ENCODE results near the gene MSANTD1.

MSANTD1 gene

DNA sequence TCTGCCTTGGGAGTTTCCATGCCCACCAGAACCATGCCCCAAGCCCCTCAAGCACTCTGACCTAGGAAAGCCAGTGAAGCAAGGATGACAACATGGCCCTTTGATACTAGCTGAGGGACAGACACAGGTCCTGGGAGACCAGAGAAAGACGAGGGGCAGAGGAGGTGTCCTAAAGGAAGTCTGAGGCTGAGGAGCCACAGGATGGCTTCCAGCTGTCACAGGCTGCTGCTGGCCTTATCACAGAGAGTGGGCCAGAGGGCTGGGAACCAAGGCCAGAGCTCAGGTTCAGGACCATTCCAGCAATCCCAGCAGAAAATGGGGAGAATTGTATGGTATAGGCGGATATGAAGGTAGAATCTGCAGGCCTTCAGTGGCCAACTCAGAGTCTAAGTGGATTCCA, 31.7 kb upstream of the MSANTD1 start:
- DNase-seq, result no peak

GRCh38 chr4:3217771-3218170, 31.2 kb upstream of the MSANTD1 start:
- no peak for DNase-seq

- DNase-seq, result no peak
These were observed 29.9 kb upstream of the MSANTD1 start for GRCh38 chr4:3218824-3219760.

DNA sequence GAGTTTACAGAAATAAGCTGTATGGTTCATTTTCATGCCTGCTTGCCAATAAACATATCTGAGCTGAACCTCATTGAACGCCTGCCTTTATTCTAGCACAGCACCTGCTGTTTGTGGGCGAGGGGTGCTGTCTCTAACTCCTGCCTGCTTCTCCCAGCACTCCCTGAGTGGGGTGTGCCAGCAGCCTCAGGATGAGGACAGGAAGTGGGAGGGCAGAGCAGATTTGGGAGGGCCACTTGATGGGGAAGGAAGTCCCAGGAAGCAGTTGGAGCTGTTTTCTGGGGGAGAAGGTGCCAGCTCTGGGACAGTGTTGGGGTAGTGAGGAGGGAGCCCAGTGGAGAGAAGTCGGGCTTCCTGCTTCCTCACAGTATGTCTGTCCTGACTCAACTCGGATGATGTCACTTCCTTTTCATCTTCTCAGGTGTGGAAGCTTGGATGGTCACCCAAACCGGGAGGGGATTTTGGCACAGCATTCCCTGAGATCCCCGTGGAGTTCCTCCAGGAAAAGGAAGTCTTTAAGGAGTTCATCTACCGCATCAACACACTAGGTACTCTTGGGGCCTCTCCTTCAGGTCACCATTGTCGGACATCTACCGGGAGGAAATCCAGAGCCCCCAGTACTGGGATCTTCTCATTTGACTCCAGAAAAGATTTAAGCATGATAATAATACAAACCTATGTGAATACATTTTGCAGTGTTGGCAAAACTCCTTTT, 29.0 kb upstream of the MSANTD1 start:
- DNase-seq, result no peak

DNA sequence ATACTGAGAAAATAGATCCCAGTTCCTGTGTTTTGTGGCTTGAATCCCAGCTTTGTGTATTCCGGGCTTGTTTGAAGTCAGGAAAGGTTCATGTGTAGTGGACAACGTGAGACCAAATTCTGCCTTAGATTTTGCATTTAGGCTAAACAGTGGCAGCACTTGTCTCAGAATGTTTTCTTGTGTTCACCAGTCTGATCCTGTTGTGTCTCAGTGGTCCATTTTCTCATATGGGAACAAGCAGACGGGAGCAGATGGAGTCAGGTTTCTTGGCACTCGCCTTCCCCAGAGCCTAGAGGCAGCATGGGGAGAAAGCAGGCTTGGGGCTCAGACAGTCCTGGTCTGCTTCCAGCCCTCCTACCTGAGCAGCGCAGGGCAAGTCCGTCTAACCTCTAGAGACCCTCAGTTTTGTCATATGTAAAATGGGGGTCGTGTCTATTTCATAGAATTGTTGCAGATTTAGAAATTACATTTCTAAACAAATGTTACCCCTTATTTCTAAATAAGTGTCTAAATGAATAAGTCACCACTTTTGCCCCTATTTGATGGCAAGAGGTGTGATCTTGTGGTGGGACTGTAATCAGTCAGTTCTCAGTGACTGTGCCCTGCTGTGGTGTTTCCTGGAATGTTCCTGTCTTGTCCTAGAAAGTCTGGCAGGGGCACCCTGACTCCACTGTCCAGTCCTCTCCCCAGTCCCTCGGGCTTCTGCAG, 28.3 kb upstream of the MSANTD1 start:
- DNase-seq, result no peak

DNA sequence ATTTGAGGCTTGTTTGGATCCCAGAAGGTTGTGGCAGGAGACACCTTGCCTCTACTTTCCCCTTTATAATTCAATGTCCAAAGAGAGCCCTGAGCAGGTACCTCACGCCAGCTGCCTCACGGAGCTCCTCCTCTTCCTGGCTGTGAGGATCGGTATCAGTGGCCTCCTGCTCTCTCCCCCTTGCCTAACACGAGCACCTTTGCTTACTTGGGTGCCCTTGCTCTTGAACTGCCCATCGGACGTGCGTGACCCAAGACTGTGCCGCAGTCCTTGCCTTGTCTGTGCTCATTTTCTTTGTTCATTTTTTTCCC, 27.8 kb upstream of the MSANTD1 start:
- no peak for DNase-seq

DNA sequence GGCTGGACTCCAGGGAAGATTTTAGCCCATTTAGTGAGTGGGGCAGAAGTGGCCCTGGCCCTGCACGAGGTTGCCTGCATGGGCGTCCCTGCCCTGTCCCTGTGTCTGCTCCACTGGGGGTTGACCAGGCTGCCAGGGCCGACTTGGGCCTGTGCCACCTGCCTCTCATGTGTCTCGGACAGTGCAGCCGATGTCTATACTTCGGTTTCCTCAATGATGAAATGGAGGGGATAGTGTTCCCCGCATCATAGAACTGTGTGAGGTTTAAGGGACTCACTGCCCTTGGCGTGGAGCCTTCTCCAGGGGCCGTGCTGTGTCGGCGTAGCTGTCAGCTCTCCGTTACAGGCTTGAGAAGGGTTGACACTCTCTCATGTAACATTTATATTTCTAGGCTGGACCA, 27.0 kb upstream of the MSANTD1 start:
- no peak for DNase-seq

DNA sequence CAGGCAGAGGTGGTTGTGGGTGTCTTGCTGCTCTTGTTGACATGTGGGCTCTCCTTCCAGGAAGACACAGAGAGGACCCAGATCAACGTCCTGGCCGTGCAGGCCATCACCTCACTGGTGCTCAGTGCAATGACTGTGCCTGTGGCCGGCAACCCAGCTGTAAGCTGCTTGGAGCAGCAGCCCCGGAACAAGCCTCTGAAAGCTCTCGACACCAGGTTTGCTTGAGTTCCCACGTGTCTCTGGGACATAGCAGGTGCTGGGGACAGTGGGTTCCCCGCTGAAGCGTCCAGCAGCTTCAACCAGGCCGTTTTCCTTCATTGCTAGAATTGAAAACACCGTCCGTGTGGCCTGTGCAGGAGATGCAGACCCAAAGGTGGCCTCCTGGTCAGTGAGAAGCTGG, 25.6 kb upstream of the MSANTD1 start:
- no peak for DNase-seq

DNA sequence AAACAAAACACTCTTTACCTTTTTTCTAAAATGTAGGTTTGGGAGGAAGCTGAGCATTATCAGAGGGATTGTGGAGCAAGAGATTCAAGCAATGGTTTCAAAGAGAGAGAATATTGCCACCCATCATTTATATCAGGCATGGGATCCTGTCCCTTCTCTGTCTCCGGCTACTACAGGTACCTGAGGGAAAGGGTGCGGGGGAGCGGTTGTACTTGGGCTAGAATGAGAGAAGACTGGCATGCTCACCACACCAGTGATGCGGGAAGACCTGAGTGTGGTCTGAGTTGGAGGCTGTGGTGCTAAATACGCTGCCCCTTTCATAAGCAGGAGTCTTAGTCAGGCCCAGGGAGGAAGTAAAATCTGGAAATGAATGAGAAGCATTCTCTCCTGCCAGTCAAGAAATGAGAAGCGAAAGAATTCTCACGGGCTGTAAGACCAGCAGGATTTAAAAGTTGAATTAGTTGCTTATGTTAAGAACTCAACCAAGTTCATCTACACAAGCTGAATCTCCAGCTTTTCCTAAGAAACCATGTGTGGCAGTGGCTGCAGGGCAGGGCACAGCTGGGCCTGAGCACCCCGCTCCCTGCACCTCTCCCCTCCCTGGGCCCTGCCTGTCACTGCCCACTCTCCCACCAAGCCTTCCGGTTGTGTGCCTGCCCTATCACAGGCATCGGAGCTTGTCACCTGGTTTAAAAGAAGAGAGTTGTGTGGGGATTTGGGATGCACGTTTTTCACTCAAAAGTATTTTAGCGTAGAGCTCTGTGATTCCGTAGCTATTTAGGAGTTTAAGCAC, 24.8 kb upstream of the MSANTD1 start:
- no peak for DNase-seq

- DNase-seq, result no peak
These were observed 23.7 kb upstream of the MSANTD1 start for GRCh38 chr4:3225071-3225850.

- no peak for DNase-seq
These were observed 23.0 kb upstream of the MSANTD1 start for GRCh38 chr4:3225936-3226335.

- DNase-seq, result no peak
These were observed 22.5 kb upstream of the MSANTD1 start for GRCh38 chr4:3226467-3226866.

DNA sequence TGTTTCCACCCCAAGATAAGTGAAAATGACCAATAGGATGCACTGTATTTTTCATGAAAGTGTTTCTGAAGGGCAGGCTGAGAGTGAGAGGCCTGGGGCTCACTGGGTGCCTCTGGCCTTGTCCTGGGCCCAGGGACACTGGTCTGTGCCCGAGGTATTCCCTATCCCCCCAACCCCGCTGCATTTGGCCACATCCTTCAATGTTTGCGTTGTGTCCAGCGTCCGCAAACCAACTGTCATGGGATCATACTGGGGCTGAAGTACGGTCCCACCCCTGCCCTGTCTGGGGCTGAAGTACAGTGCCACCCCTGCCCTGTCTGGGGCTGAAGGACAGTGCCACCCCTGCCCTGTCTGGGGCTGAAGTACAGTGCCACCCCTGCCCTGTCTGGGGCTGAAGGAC, 22.0 kb upstream of the MSANTD1 start:
- no peak for DNase-seq

- no peak for DNase-seq
These were observed 20.9 kb upstream of the MSANTD1 start for GRCh38 chr4:3227878-3228675.

DNA sequence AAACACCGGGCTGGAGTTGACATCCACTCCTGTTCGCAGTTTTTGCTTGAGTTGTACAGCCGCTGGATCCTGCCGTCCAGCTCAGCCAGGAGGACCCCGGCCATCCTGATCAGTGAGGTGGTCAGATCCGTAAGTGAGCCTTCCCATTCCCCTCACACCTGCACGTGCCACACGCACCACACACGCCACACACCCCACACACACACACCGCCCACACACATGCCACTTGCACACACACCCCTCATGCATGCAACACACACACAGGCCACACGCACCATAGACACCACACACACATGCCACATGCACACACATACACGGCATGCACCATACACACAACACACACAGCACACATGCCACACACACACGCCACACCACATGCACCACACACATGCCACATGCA, 20.1 kb upstream of the MSANTD1 start:
- no peak for DNase-seq

GRCh38 chr4:3229328-3229727, 19.6 kb upstream of the MSANTD1 start:
- DNase-seq, result no peak

- no peak for DNase-seq
These were observed 19.0 kb upstream of the MSANTD1 start for GRCh38 chr4:3229964-3230363.

DNA sequence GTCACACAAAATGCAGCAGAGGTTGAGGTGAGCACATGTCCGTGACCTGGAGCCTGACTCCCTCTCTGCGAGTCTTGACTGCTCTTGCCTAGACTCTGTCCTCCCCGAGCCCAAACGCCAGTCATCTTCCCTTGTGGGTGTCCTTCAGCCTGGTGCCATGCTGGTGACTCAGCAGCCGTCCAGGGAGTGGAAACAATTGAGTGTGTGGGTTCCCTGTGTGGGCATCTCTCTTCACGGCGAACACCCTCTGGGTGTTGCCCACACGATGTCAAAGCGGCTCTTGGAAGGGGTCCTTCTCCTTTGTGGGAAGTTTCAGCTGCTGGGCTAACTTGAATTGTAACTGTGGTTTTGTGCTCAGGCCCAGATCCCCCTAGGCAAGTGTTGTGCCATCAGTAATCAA, 17.5 kb upstream of the MSANTD1 start:
- no peak for DNase-seq

DNA sequence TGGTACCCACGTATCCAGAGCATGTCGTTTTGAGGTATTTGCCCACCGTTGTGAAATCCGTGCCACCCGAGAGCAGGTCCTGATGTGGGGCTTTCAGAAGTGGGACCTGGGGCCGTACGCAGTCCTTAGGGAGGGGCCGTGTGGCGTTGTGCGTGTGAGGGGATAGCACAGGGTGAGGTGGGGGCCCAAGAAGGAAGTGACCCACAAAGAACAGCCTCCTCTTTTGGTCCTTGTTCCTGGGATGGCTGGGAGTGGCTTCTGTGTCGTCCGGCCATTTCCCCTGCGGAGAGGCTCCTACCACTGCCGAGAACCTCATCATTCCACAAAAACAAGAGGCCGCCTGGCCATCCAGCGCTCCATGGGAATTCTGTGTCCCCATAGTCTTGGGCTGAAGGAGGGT, 17.0 kb upstream of the MSANTD1 start:
- DNase-seq, result no peak

GRCh38 chr4:3232871-3233271, 16.1 kb upstream of the MSANTD1 start:
- DNase-seq, result no peak

- no peak for DNase-seq
These were observed 15.4 kb upstream of the MSANTD1 start for GRCh38 chr4:3233391-3234071.

Data from NCI-H524 (cell line).